ENCODE measurements around the gene ADCY7. TPM values are rescaled to one million over a fixed set of nuclear protein-coding genes. Genes with fewer than 3 reads are reported as not detected.

Gene ADCY7
- total RNA-seq, 2 donors from 2014 or later = 30.1 to 37.2 TPM

GRCh38 chr16:50265716-50266336, 525 bp upstream of the ADCY7 start:
- no peak for TF ChIP-seq CTCF (conservative IDR thresholded peaks at IDR 0.05)
- Mint-ChIP-seq H3K27ac (no peak overlapping the region), H3K4me1 (peaks cover 19% of the 10 kb centered on the region), H3K4me3 (no peak overlapping the region), H3K9me3 (no peaks in the 10 kb centered on the region), H3K36me3 (ENCODE audit: low read depth) (no peaks in the 10 kb centered on the region), H3K27me3 (ENCODE audit: insufficient read depth) (no peaks in the 10 kb centered on the region)
- no peaks in the 10 kb centered on the region for H3K9me3 ChIP-seq (ENCODE audit: control insufficient read depth, low read length)
- H3K36me3 ChIP-seq (ENCODE audit: control insufficient read depth, insufficient read depth, low read length) = no peaks in the 10 kb centered on the region
- WGBS, 2 experiments (ENCODE audit: insufficient coverage in 1 of 2, insufficient read length in 1 of 2) = 86 to 92% methylated on average over 9 to 10 of the region's 10 CpGs
- peak; percentile 42 for DNase-seq
- no peak overlapping the region for H3K4me3 ChIP-seq (ENCODE audit: low read length)
- no peak overlapping the region for H3K27ac ChIP-seq (ENCODE audit: low read depth, low read length)
- H3K4me1 ChIP-seq (ENCODE audit: control insufficient read depth, insufficient read depth, low read length) = peaks cover 3% of the 10 kb centered on the region
- H3K9ac ChIP-seq (ENCODE audit: extremely low read depth, low read length, poor library complexity, severe bottlenecking) = no peak overlapping the region
- H3K27me3 ChIP-seq (ENCODE audit: control insufficient read depth, insufficient read depth, low read length, poor library complexity, severe bottlenecking) = no peaks in the 10 kb centered on the region

- H3K27ac ChIP-seq (ENCODE audit: low read depth, low read length) = no peak overlapping the region
- no peak for TF ChIP-seq CTCF (conservative IDR thresholded peaks at IDR 0.05)
- H3K4me1 ChIP-seq (ENCODE audit: control insufficient read depth, insufficient read depth, low read length) = peaks cover 3% of the 10 kb centered on the region
- Mint-ChIP-seq H3K27me3 (ENCODE audit: insufficient read depth) (no peaks in the 10 kb centered on the region), H3K4me1 (peaks cover 15% of the 10 kb centered on the region), H3K9me3 (no peaks in the 10 kb centered on the region), H3K36me3 (ENCODE audit: low read depth) (no peaks in the 10 kb centered on the region), H3K27ac (no peak overlapping the region), H3K4me3 (no peak overlapping the region)
- no peaks in the 10 kb centered on the region for H3K27me3 ChIP-seq (ENCODE audit: control insufficient read depth, insufficient read depth, low read length, poor library complexity, severe bottlenecking)
- DNase-seq = peak; percentile 31
- no peaks in the 10 kb centered on the region for H3K9me3 ChIP-seq (ENCODE audit: control insufficient read depth, low read length)
- WGBS, 2 experiments (ENCODE audit: insufficient coverage in 1 of 2, insufficient read length in 1 of 2) = 87 to 94% methylated on average over 5 to 8 of the region's 8 CpGs
- no peak overlapping the region for H3K4me3 ChIP-seq (ENCODE audit: low read length)
- no peak overlapping the region for H3K9ac ChIP-seq (ENCODE audit: extremely low read depth, low read length, poor library complexity, severe bottlenecking)
- no peaks in the 10 kb centered on the region for H3K36me3 ChIP-seq (ENCODE audit: control insufficient read depth, insufficient read depth, low read length)
Measured at GRCh38 chr16:50267151-50267631, 840 bp downstream of the ADCY7 start.

- H3K27me3 Mint-ChIP-seq (ENCODE audit: insufficient read depth) = no peaks in the 10 kb centered on the region
- TF ChIP-seq CTCF (conservative IDR thresholded peaks at IDR 0.05) = no peak
Measured at GRCh38 chr16:50267651-50268050, 1.3 kb downstream of the ADCY7 start.

More at GRCh38 chr16:50267651-50268050, 1.3 kb downstream of the ADCY7 start:
- Mint-ChIP-seq H3K4me3 (no peak overlapping the region), H3K9me3 (no peaks in the 10 kb centered on the region), H3K36me3 (ENCODE audit: low read depth) (no peaks in the 10 kb centered on the region), H3K4me1 (peaks cover 15% of the 10 kb centered on the region), H3K27ac (no peak overlapping the region)
- Histone ChIP-seq H3K27me3 (ENCODE audit: control insufficient read depth, insufficient read depth, low read length, poor library complexity, severe bottlenecking) (no peaks in the 10 kb centered on the region), H3K9ac (ENCODE audit: extremely low read depth, low read length, poor library complexity, severe bottlenecking) (no peak overlapping the region), H3K27ac (ENCODE audit: low read depth, low read length) (no peak overlapping the region), H3K4me1 (ENCODE audit: control insufficient read depth, insufficient read depth, low read length) (peaks cover 3% of the 10 kb centered on the region), H3K9me3 (ENCODE audit: control insufficient read depth, low read length) (no peaks in the 10 kb centered on the region), H3K36me3 (ENCODE audit: control insufficient read depth, insufficient read depth, low read length) (no peaks in the 10 kb centered on the region), H3K4me3 (ENCODE audit: low read length) (no peak overlapping the region)
- peak; percentile 39 for DNase-seq
- WGBS, 2 experiments (ENCODE audit: insufficient coverage in 1 of 2, insufficient read length in 1 of 2) = 70 to 82% methylated on average over 1 to 3 of the region's 3 CpGs
